RWPE2 (cell line): Measurements from ENCODE around the gene ABCA5.
"Not testable (repeated sequence)": the region's sequence is repeated elsewhere in the genome, so short reads cannot be mapped to it uniquely, and the experiment has no call there.

Experiments
- ATAC-seq: fragments of 200-7000 bp; cut with Tn5 transposase; 3 replicates; pipeline ENCODE4 v1.9.1; 2021; ENCODE audit warnings: low read depth
- DNase-seq: peaks from one replicate; pipeline ENCODE4 v3.0.0-alpha.2; 2020; ENCODE audit warnings: low spot score
- H3K27ac ChIP-seq: fragments of 450-650 bp; 2 replicates; pipeline ENCODE4 v1.5.1; 2017; ENCODE audit warnings: mild to moderate bottlenecking; ENCODE audit not compliant: poor library complexity, severe bottlenecking
- H3K27me3 ChIP-seq: fragments of 250-450 bp; sonication (Bioruptor Pico); 2 replicates; pipeline ENCODE4 v1.5.1; 2021; ENCODE audit warnings: mild to moderate bottlenecking, moderate library complexity; ENCODE audit not compliant: insufficient read depth, poor library complexity, severe bottlenecking
- H3K36me3 ChIP-seq: fragments of 250-450 bp; sonication (Bioruptor Pico); 2 replicates; pipeline ENCODE4 v1.5.1; 2020; ENCODE audit warnings: low read depth, mild to moderate bottlenecking, moderate library complexity
- H3K4me1 ChIP-seq: fragments of 250-450 bp; sonication (Bioruptor Pico); 2 replicates; pipeline ENCODE4 v1.5.1; 2021; ENCODE audit warnings: mild to moderate bottlenecking, moderate library complexity; ENCODE audit not compliant: insufficient read depth, poor library complexity, severe bottlenecking
- H3K4me3 ChIP-seq: fragments of 250-450 bp; sonication (Bioruptor Pico); 2 replicates; pipeline ENCODE4 v1.5.1; 2021; ENCODE audit warnings: mild to moderate bottlenecking, moderate library complexity; ENCODE audit not compliant: severe bottlenecking
- H3K9me3 ChIP-seq: fragments of 250-450 bp; sonication (Bioruptor Pico); 2 replicates; pipeline ENCODE4 v1.5.1; 2021; ENCODE audit warnings: mild to moderate bottlenecking, moderate library complexity; ENCODE audit not compliant: severe bottlenecking
- TF ChIP-seq, protein P1 (sequence below): fragments of 450-650 bp; IDR thresholded peaks from one replicate; pipeline ENCODE4 v1.5.1; 2017; ENCODE audit warnings: mild to moderate bottlenecking, moderate library complexity; ENCODE audit not compliant: poor library complexity, severe bottlenecking

Gene ABCA5

DNA sequence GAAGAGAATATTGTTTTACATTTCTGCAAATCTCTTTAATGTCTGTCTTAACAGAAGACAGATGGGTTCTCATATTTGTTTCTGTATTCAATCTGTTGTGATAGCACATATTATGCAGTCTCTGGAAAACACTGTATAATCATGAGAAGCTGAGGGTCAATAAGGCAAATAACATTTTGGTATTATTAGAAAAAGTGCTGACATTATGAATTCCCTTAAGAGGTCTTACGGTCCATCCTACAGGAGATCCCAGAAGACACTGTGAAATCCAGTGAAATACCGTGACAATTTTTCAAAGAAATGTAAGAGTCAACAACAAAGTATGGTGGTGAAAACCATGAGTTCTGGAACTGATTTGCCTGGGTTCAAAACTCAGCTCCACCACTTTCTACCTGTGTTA, 42.3 kb downstream of the ABCA5 start:
- ATAC-seq (no peak), DNase-seq (no peak)
- no peaks in the 10 kb centered on the region for H3K9me3 ChIP-seq
- TF ChIP-seq, protein P1, sequence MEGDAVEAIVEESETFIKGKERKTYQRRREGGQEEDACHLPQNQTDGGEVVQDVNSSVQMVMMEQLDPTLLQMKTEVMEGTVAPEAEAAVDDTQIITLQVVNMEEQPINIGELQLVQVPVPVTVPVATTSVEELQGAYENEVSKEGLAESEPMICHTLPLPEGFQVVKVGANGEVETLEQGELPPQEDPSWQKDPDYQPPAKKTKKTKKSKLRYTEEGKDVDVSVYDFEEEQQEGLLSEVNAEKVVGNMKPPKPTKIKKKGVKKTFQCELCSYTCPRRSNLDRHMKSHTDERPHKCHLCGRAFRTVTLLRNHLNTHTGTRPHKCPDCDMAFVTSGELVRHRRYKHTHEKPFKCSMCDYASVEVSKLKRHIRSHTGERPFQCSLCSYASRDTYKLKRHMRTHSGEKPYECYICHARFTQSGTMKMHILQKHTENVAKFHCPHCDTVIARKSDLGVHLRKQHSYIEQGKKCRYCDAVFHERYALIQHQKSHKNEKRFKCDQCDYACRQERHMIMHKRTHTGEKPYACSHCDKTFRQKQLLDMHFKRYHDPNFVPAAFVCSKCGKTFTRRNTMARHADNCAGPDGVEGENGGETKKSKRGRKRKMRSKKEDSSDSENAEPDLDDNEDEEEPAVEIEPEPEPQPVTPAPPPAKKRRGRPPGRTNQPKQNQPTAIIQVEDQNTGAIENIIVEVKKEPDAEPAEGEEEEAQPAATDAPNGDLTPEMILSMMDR, result no peak
- H3K36me3 ChIP-seq, result peaks cover 21% of the 10 kb centered on the region
- peaks cover 21% of the 10 kb centered on the region for H3K4me1 ChIP-seq
- no peaks in the 10 kb centered on the region for H3K27me3 ChIP-seq
- H3K4me3 ChIP-seq, result no peak overlapping the region
- no peak overlapping the region for H3K27ac ChIP-seq

DNA sequence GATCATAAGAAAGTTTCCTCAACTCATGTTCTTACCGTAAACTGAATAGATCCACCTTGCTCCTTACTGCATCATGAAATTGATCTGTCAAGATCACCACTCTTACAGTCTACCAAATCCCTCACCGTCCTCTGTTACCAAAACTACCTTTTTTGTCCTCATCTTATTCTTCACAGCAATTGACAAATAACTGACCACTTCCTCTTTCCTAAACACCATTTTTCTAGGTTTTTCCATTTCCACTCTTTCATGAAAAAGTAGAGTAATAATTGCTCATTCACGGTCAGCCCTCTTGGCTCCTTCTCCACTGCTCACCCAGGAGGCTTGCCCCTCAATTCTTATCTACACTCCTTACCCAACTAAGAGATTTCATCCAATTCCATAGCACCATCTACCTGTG, 44.9 kb downstream of the ABCA5 start:
- no peaks in the 10 kb centered on the region for H3K27me3 ChIP-seq
- H3K36me3 ChIP-seq, result peaks cover 22% of the 10 kb centered on the region
- H3K4me3 ChIP-seq, result no peak overlapping the region
- no peak for DNase-seq
- ATAC-seq, result no peak
- no peak overlapping the region for H3K27ac ChIP-seq
- H3K9me3 ChIP-seq, result no peaks in the 10 kb centered on the region
- TF ChIP-seq, protein P1, result no peak
- peaks cover 14% of the 10 kb centered on the region for H3K4me1 ChIP-seq

DNA sequence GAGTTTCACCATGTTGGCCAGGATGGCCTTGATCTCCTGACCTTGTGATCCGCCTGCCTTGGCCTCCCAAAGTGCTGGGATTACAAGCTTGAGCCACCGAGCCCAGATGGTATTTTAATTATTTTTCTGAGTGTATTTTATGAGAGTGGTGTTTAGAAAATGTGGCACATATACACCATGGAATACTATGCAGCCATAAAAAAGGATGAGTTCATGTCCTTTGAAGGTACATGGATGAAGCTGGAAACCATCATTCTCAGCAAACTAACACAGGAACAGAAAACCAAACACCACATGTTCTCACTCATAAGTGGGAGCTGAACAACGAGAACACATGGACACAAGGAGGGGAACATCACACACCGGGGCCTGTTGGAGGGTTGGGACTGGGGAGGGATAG, 50.7 kb downstream of the ABCA5 start:
- H3K27me3 ChIP-seq, H3K4me3 ChIP-seq, DNase-seq, H3K9me3 ChIP-seq, ATAC-seq, H3K4me1 ChIP-seq, H3K27ac ChIP-seq: not testable (repeated sequence)
- H3K36me3 ChIP-seq, result peaks cover 11% of the 10 kb centered on the region

DNA sequence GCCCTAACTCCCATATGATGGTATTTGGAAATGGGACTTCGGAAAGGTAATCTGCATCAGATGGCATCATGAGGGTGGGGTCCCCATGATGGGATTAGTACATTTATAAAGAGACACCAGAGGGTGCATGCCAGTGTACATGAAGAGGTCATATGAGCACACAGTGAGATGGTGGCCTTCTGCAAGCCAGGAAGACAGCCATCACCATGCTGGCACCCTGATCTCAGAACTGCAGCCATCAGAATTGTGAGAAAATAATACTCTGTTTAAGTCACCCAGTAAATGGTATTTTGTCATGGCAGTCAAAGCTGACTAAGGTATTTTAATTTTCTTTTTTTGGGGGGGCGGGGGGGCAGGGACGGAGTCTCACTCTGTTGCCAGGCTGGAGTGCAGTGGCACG, 51.2 kb downstream of the ABCA5 start:
- ATAC-seq (no peak), DNase-seq (no peak)
- H3K36me3 ChIP-seq, result peaks cover 11% of the 10 kb centered on the region
- H3K4me1 ChIP-seq, result no peaks in the 10 kb centered on the region
- H3K9me3 ChIP-seq, result no peaks in the 10 kb centered on the region
- H3K27me3 ChIP-seq, result no peaks in the 10 kb centered on the region
- TF ChIP-seq, protein P1, result no peak
- H3K4me3 ChIP-seq, result no peak overlapping the region
- no peak overlapping the region for H3K27ac ChIP-seq

DNA sequence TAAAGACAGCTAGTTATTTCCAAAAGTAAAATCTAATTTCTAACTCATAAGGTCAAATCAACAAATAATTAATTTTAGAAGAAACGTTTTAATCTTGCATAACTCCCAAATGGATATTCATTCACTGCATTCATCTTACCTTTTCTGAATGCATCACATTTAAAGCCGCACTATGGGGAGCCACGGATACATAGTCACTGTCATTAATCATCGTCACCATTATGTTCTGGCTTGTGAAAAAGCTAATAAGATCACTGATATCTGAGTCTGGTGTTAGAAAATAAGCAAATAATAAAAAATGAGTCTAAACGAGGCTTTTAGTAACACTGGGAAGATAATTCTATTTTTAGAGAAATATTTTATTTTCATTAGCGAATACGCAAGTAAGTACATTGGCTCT, 55.9 kb downstream of the ABCA5 start:
- Histone ChIP-seq H3K4me3 (no peak overlapping the region), H3K27ac (no peak overlapping the region), H3K4me1 (peaks cover 24% of the 10 kb centered on the region), H3K36me3 (no peaks in the 10 kb centered on the region; the same call in 1 of the 2 replicates), H3K9me3 (no peaks in the 10 kb centered on the region), H3K27me3 (no peaks in the 10 kb centered on the region)
- ATAC-seq (no peak), DNase-seq (no peak)
- TF ChIP-seq, protein P1, result no peak
